Spleen (tissue), 7 donors: ENCODE measurements around the gene SHOC2.

ENCODE experiments used
- POLR2A ChIP-seq, 3 donors: fragments of 450-650 bp; IDR thresholded peaks; one replicate each; pipeline ENCODE4 v1.5.1; 2017; ENCODE audit warnings: antibody characterized with exemption in 3 of 3, mild to moderate bottlenecking in 1 of 3
- TF ChIP-seq, protein P1 (sequence below), 11 experiments: fragments of 200-600 bp in 7 of 11; fragments of 450-650 bp in 4 of 11; sonication (generic) in 4 of 11; IDR thresholded peaks in 8 of 11; conservative IDR thresholded peaks in 3 of 11; 1 replicate in 7 of 11; 2 replicates in 4 of 11; pipeline versions ENCODE4 v1.4.0 to v1.8.0; 2016 to 2021; ENCODE audit warnings: antibody characterized with exemption in 11 of 11, inconsistent platforms in 4 of 11, mild to moderate bottlenecking in 1 of 11
- donor health status: DM: no; HTN: no; CAD: no; lungs with moderate emphysema.
- donor health status: DM: no; HTN: no; CAD: no.
- donor health status: DM: no; HTN: no; CAD: no.

DNA sequence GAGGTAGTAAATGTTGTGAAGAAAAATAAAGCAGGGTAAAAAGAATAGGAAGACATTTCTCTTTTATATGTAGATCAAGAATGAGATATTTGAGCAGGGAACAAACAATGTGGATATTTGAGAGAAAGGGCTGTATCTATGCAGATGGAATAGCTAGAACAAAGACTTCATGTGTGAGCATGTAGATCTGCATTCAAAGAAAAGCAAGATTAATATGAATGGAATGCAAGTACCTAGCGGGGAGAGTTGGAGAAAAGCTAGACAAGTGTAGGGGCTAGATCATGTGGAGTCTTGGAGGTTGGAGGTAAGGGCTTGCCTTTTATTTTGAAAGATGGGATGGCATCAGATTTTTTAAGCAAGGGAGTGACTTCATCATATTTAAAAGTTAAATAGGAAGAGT is 27.1 kb downstream of the SHOC2 start:
- TF ChIP-seq, protein P1, sequence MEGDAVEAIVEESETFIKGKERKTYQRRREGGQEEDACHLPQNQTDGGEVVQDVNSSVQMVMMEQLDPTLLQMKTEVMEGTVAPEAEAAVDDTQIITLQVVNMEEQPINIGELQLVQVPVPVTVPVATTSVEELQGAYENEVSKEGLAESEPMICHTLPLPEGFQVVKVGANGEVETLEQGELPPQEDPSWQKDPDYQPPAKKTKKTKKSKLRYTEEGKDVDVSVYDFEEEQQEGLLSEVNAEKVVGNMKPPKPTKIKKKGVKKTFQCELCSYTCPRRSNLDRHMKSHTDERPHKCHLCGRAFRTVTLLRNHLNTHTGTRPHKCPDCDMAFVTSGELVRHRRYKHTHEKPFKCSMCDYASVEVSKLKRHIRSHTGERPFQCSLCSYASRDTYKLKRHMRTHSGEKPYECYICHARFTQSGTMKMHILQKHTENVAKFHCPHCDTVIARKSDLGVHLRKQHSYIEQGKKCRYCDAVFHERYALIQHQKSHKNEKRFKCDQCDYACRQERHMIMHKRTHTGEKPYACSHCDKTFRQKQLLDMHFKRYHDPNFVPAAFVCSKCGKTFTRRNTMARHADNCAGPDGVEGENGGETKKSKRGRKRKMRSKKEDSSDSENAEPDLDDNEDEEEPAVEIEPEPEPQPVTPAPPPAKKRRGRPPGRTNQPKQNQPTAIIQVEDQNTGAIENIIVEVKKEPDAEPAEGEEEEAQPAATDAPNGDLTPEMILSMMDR (IDR thresholded peaks at IDR 0.05 in 8 of 11, conservative IDR thresholded peaks at IDR 0.05 in 3 of 11): no peak
- no peak for TF ChIP-seq POLR2A (IDR thresholded peaks at IDR 0.05)
